CD4-positive, CD25-positive, alpha-beta regulatory T cell (primary cell): Measurements from ENCODE around the gene NME7. TPM values are rescaled to one million over a fixed set of nuclear protein-coding genes. Genes with fewer than 3 reads are reported as not detected.
"Not testable (repeated sequence)": the region's sequence is repeated elsewhere in the genome, so short reads cannot be mapped to it uniquely, and the experiment has no call there.

Experiments
- ATAC-seq, 2 donors: fragments of 150-1000 bp; cut with Tn5 transposase; one replicate each; pipeline ENCODE4 v1.10.0; 2021; ENCODE audit warnings: low read depth in 2 of 2, moderate number of reproducible peaks in 2 of 2, moderate library complexity in 1 of 2
- DNase-seq, 3 donors: peaks; one replicate each; pipeline versions ENCODE4 v3.0.0 to v3.0.0-alpha.2; 2012 to 2022; ENCODE audit warnings: mixed read lengths in 1 of 3
- H3K27ac ChIP-seq: one replicate; pipeline ENCODE4 v1.7.0; 2013; ENCODE audit warnings: mild to moderate bottlenecking, low read length; ENCODE audit not compliant: insufficient read depth, poor library complexity, severe bottlenecking
- H3K27me3 ChIP-seq: one replicate; pipeline ENCODE4 v1.7.0; 2013; ENCODE audit warnings: low read length; ENCODE audit not compliant: control insufficient read depth, insufficient read depth
- H3K36me3 ChIP-seq: one replicate; pipeline ENCODE4 v1.7.0; 2013; ENCODE audit warnings: mild to moderate bottlenecking, low read length, moderate library complexity; ENCODE audit not compliant: control insufficient read depth, insufficient read depth
- H3K4me1 ChIP-seq: 2 replicates; pipeline ENCODE4 v1.7.0; 2013; ENCODE audit warnings: mild to moderate bottlenecking, low read length; ENCODE audit not compliant: insufficient read depth, control insufficient read depth, poor library complexity, severe bottlenecking
- H3K4me3 ChIP-seq: one replicate; pipeline ENCODE4 v1.7.0; 2013; ENCODE audit warnings: low read depth, mild to moderate bottlenecking, low read length, moderate library complexity
- H3K9me3 ChIP-seq, 2 experiments: 1 replicate in 1 of 2; 2 replicates in 1 of 2; pipeline ENCODE4 v1.7.0; 2013; ENCODE audit warnings: low read length in 2 of 2, mild to moderate bottlenecking in 1 of 2, moderate library complexity in 1 of 2; ENCODE audit not compliant: control insufficient read depth in 2 of 2
- H3K27ac Mint-ChIP-seq, 3 donors: one replicate each; pipeline ENCODE4 v1.8.0; 2020 to 2022; ENCODE audit warnings: mild to moderate bottlenecking in 3 of 3, mixed read lengths in 3 of 3, moderate library complexity in 2 of 3
- H3K27me3 Mint-ChIP-seq: one replicate; pipeline ENCODE4 v1.8.0; 2022; ENCODE audit warnings: mild to moderate bottlenecking, mixed read lengths
- H3K36me3 Mint-ChIP-seq: one replicate; pipeline ENCODE4 v1.8.0; 2020; ENCODE audit warnings: mixed read lengths
- H3K4me1 Mint-ChIP-seq, 4 donors: one replicate each; pipeline ENCODE4 v1.8.0; 2020 to 2022; ENCODE audit warnings: mixed read lengths in 4 of 4, mild to moderate bottlenecking in 1 of 4
- H3K4me3 Mint-ChIP-seq, 4 donors: one replicate each; pipeline ENCODE4 v1.8.0; 2020 to 2022; ENCODE audit warnings: mild to moderate bottlenecking in 4 of 4, mixed read lengths in 4 of 4, moderate library complexity in 3 of 4
- H3K9me3 Mint-ChIP-seq, 7 donors: one replicate each; pipeline ENCODE4 v1.8.0; 2020 to 2022; ENCODE audit warnings: mixed read lengths in 7 of 7, mild to moderate bottlenecking in 3 of 7, moderate library complexity in 2 of 7
- polyA plus RNA-seq, 4 donors: library from polyadenylated mRNA; unstranded; fragments of 300-500 nt; fragmentation: Illumina TruSeq; gene quantifications; one replicate each; pipeline ENCODE4 v1.2.3, GENCODE V29; 2021
- total RNA-seq: library from RNA; stranded (reverse); gene quantifications from one replicate; pipeline ENCODE4 v1.2.3, GENCODE V29; 2022

Gene NME7, protein sequence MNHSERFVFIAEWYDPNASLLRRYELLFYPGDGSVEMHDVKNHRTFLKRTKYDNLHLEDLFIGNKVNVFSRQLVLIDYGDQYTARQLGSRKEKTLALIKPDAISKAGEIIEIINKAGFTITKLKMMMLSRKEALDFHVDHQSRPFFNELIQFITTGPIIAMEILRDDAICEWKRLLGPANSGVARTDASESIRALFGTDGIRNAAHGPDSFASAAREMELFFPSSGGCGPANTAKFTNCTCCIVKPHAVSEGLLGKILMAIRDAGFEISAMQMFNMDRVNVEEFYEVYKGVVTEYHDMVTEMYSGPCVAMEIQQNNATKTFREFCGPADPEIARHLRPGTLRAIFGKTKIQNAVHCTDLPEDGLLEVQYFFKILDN
- 8.3 TPM for total RNA-seq
- 10 to 100 TPM; 13.0 to 40.2 (median 19.9) TPM for polyA plus RNA-seq

DNA sequence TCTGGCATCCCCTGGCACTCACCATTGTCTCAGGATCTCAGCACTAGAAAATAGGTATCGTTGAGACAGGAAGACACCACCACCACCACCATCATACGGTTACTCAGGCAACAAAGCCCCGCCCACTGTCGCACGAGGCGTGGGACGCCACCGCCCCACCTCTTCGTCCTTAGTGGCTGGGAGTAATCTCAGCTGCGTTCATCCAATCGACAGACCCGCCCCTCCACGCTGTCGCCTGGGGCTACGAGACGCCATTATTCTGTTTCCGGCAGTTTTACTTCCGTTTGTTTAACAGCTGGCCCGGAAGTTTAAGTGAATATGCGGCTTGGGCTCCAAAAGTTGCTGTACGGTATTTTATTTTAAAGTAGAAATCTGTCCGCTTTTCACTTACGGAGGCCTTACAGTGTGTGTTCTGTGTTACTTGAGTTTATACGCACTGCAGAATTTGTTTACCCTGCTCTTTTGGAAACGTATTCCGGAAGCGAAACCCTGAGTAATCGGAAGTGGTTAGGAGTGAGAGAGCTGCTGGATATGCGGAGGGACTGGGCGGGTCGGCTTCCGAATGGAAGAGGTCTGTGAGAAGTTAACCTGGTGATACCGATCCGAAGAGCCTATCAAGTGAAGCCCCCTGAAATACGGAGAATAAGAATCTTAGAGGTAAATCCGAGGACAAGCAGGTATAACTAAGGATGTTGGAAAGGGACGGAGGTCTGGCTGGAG, at the start of gene NME7, which contains the start of gene BLZF1:
TSS of gene NME7 (minus strand) at position 112 of the 720 bp plus-strand sequence. CDS start at position 25, 87 bp downstream.
TSS of gene BLZF1 (plus strand) at position 510 of the 720 bp plus-strand sequence. CDS start 1,328 bp downstream, outside the sequence.
- no peaks in the 10 kb centered on the region for H3K27me3 Mint-ChIP-seq
- Histone ChIP-seq H3K4me3 (peak within 1 kb of the TSS; percentile 97), H3K9me3 (no peaks in the 10 kb centered on the region), H3K4me1 (peaks cover 47% of the 10 kb centered on the region), H3K36me3 (peaks cover 11% of the 10 kb centered on the region), H3K27ac (peak within 1 kb of the TSS; percentile 96), H3K27me3 (no peaks in the 10 kb centered on the region)
- ATAC-seq (peak; percentile 97), DNase-seq (peak; percentile 97 to 99 (median 99))
- H3K27ac Mint-ChIP-seq, result no peak within 1 kb of the TSS
- H3K9me3 Mint-ChIP-seq, result peaks cover 0 to 4% (median 0%) of the 10 kb centered on the region in 7 donors
- H3K4me3 Mint-ChIP-seq, result peak within 1 kb of the TSS in 1 of 4 donors; percentile 77
- H3K36me3 Mint-ChIP-seq, result peaks cover 20% of the 10 kb centered on the region
- H3K4me1 Mint-ChIP-seq, result peaks cover 24 to 40% (median 28%) of the 10 kb centered on the region in 4 donors

DNA sequence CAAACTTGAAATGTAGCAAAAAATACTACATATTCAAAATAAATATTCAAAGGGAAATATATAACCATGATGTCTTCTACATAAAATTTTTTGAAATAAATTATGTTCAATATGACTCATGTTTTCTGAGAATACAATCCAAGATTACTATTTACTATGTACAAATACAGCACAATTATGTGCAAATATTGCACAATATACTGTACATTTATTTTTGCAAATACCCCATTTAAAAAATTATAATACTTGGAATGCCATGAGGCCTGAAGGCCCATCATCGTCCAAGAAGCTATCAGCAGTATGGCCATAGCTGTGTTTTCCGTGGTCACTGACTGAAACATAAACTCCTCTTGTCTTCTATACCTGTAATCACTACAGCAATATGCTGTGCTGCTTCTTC, 47.4 kb upstream of the NME7 start:
- H3K4me3 ChIP-seq, result no peak overlapping the region
- no peaks in the 10 kb centered on the region for H3K36me3 ChIP-seq
- no peak overlapping the region for H3K27ac Mint-ChIP-seq
- no peak for DNase-seq
- no peaks in the 10 kb centered on the region for H3K36me3 Mint-ChIP-seq
- ATAC-seq, result no peak
- no peak overlapping the region for H3K4me3 Mint-ChIP-seq
- H3K4me1 Mint-ChIP-seq, result no peaks in the 10 kb centered on the region
- peaks cover 0 to 2% of the 10 kb centered on the region in 2 experiments for H3K9me3 ChIP-seq
- H3K27me3 ChIP-seq, result peaks cover 11% of the 10 kb centered on the region
- H3K27ac ChIP-seq, result no peak overlapping the region
- peaks cover 0 to 33% (median 16%) of the 10 kb centered on the region in 7 donors for H3K9me3 Mint-ChIP-seq
- peaks cover 34% of the 10 kb centered on the region for H3K27me3 Mint-ChIP-seq
- no peaks in the 10 kb centered on the region for H3K4me1 ChIP-seq

DNA sequence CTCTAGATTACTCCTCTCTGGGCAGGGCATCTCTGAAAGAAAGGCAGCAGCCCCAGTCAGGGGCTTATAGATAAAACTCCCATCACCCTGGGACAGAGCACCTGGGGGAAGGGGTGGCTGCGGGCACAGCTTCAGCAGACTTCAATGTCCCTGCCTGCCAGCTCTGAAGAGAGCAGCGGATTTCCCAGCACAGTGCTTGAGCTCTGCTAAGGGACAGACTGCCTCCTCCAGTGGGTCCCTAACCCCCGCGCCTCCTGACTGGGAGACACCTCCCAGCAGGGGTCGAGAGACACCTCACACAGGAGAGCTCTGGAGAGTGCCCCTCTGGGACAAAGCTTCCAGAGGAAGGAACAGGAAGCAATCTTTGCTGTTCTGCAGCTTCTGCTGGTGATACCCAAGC, 40.7 kb upstream of the NME7 start:
- not testable (repeated sequence) for H3K4me1 ChIP-seq, DNase-seq, H3K36me3 Mint-ChIP-seq, H3K27ac Mint-ChIP-seq, ATAC-seq, H3K27me3 ChIP-seq, H3K4me3 ChIP-seq, H3K9me3 ChIP-seq, H3K27ac ChIP-seq, H3K4me1 Mint-ChIP-seq, H3K36me3 ChIP-seq, H3K4me3 Mint-ChIP-seq
- Mint-ChIP-seq H3K27me3 (peaks cover 28% of the 10 kb centered on the region), H3K9me3 (peaks cover 10 to 83% (median 22%) of the 10 kb centered on the region in 7 donors)

DNA sequence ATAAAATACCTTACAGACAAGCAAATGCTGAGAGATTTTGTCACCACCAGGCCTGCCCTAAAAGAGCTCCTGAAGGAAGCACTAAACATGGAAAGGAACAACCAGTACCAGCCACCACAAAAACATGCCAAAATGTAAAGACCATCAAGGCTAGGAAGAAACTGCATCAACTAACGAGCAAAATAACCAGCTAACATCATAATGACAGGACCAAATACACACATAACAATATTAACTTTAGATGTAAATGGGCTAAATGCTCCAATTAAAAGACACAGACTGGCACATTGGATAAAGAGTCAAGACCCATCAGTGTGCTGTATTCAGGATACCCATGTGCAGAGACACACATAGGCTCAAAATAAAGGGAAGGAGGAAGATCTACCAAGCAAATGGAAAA, 35.0 kb upstream of the NME7 start:
- ATAC-seq, H3K36me3 ChIP-seq, H3K27me3 Mint-ChIP-seq, DNase-seq, H3K27ac Mint-ChIP-seq, H3K4me1 Mint-ChIP-seq, H3K4me3 ChIP-seq, H3K27me3 ChIP-seq, H3K4me3 Mint-ChIP-seq, H3K9me3 ChIP-seq, H3K27ac ChIP-seq, H3K4me1 ChIP-seq: not testable (repeated sequence)
- H3K9me3 Mint-ChIP-seq, result peaks cover 3 to 57% (median 24%) of the 10 kb centered on the region in 7 donors
- H3K36me3 Mint-ChIP-seq, result peaks cover 11% of the 10 kb centered on the region

DNA sequence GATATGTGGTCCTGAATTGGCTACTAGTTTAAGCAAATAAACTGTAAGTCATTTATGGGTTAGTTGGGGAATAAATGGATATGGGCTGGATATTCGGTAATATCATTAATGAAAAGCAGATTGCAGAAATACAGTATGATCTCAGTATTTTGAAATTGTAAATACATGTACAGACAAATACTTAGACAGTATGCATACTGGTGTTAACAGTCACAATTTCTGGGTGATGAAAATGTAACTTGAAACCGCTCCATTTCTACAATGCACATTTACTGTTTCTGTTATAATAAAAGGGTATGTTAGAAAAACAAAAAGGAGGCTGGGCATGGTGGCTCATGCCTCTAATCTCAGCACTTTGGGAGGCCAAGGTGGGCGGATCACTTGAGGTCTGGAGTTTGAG, 28.4 kb upstream of the NME7 start:
- Mint-ChIP-seq H3K36me3 (peaks cover 39% of the 10 kb centered on the region), H3K9me3 (peaks cover 0 to 11% (median 4%) of the 10 kb centered on the region in 7 donors), H3K27ac (no peak overlapping the region), H3K4me3 (no peak overlapping the region), H3K27me3 (no peaks in the 10 kb centered on the region), H3K4me1 (peaks cover 0 to 4% (median under 1%) of the 10 kb centered on the region in 4 donors)
- H3K4me1 ChIP-seq, result no peaks in the 10 kb centered on the region
- ATAC-seq (no peak), DNase-seq (no peak)
- no peak overlapping the region for H3K27ac ChIP-seq
- H3K9me3 ChIP-seq, result no peaks in the 10 kb centered on the region
- no peak overlapping the region for H3K4me3 ChIP-seq
- peaks cover 26% of the 10 kb centered on the region for H3K36me3 ChIP-seq
- H3K27me3 ChIP-seq, result no peaks in the 10 kb centered on the region

DNA sequence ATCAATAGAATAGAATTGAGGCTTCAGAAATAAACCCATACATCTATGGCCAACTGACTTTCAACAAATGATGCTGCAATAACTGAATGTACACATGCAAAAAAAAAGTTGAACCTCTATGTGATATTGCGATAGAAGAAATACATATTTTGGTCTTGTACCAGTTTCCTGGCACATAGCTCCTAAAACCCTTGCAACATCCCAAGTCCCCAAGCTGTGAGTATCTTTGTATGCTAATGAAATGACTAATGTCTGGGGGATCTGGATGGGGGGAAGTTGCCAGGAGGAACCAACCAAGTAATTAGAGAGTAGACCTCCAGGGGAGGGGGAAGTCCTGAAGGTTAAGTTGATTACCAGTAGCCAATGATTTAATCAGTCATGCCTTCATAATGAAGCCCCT, 24.8 kb upstream of the NME7 start:
- Mint-ChIP-seq H3K9me3 (peaks cover 0 to 1% (median 0%) of the 10 kb centered on the region in 7 donors), H3K4me3 (no peak overlapping the region), H3K36me3 (peaks cover 52% of the 10 kb centered on the region), H3K27me3 (no peaks in the 10 kb centered on the region), H3K27ac (no peak overlapping the region), H3K4me1 (peaks cover 7 to 17% (median 11%) of the 10 kb centered on the region in 4 donors)
- no peaks in the 10 kb centered on the region for H3K4me1 ChIP-seq
- no peak overlapping the region for H3K27ac ChIP-seq
- DNase-seq, result no peak
- no peak for ATAC-seq
- H3K4me3 ChIP-seq, result no peak overlapping the region
- H3K9me3 ChIP-seq, result no peaks in the 10 kb centered on the region
- H3K36me3 ChIP-seq, result peaks cover 48% of the 10 kb centered on the region
- H3K27me3 ChIP-seq, result no peaks in the 10 kb centered on the region

DNA sequence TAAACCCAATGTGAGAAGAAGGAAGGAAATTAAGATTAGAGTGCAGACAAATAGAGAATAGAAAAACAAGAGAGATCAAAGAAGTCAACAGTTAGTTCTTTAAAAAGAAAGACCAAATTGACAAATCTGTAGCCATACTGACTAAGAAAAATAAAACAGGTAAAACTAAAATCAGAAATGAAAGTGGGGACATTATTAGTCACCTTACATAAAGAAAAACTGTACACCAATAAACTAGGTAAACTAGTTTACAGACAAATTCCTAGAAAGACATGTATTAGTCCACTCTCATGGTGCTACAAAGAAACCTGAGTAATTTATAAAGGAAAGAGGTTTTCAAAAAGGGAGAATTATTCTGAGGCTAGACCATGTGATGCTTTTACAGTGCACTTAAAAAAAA, 22.7 kb upstream of the NME7 start:
- H3K4me1 Mint-ChIP-seq, result peaks cover 7 to 17% (median 12%) of the 10 kb centered on the region in 4 donors
- H3K27ac Mint-ChIP-seq, result no peak overlapping the region
- H3K27me3 Mint-ChIP-seq, result no peaks in the 10 kb centered on the region
- H3K9me3 Mint-ChIP-seq, result peaks cover 0 to 1% (median 0%) of the 10 kb centered on the region in 7 donors
- Histone ChIP-seq H3K27me3 (no peaks in the 10 kb centered on the region), H3K4me1 (no peaks in the 10 kb centered on the region), H3K36me3 (peaks cover 66% of the 10 kb centered on the region), H3K4me3 (no peak overlapping the region), H3K9me3 (no peaks in the 10 kb centered on the region), H3K27ac (peak overlapping the region; percentile 23)
- ATAC-seq, result no peak
- peak in 1 of 3 donors; percentile 54 for DNase-seq
- H3K4me3 Mint-ChIP-seq, result peak overlapping the region in 1 of 4 donors; percentile 63
- peaks cover 62% of the 10 kb centered on the region for H3K36me3 Mint-ChIP-seq
